GM10248 (cell line): ENCODE measurements around the gene LHX5.
"Not testable (repeated sequence)": the region's sequence is repeated elsewhere in the genome, so short reads cannot be mapped to it uniquely, and the experiment has no call there.

Experiments used
- CTCF ChIA-PET: fragments of 300-600 bp; sonication (Branson Sonifier 250); formaldehyde crosslinking; extraction: SDS; loops from one replicate; lab custom pipeline; 2021; ENCODE audit warnings: antibody characterized with exemption; lab: Yijun Ruan, JAX
- POLR2A ChIA-PET: fragments of 350-650 bp; sonication (Branson Sonifier 250); formaldehyde crosslinking; extraction: SDS; loops from one replicate; lab custom pipeline; 2020; ENCODE audit warnings: antibody characterized with exemption; lab: Yijun Ruan, JAX
- DNase-seq: peaks from one replicate; pipeline ENCODE4 v3.0.0; 2012; ENCODE audit errors: extremely low spot score
- TF ChIP-seq, protein P1 (sequence below): IDR thresholded peaks from 2 replicates; pipeline ENCODE4 v1.5.1; 2012; ENCODE audit warnings: mild to moderate bottlenecking, low read depth; ENCODE audit errors: extremely low read depth, missing control alignments, control extremely low read depth

The LHX5 gene

DNA sequence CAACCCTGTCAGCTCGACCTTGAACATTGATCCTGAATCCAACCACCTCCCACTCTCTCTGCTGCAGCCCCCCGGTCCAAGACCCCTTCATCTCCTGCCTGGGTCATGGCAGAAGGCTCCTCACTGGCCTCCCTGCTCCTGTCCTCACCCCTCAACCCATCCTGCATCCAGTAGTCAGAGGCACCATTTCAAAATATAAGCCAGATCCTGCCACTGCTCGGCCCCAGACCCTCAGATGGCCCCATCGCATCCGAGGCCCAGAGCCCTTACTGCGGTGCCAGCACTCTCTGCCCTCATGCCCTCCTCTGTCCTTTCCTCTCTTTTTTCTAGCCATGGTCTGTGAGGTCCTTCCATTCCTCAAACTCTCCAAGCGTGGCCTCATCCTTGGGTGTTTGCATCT, 34.3 kb upstream of the LHX5 start:
- DNase-seq, result no peak
- ChIA-PET POLR2A (no interaction called here), CTCF (no interaction called here)
- TF ChIP-seq, protein P1, sequence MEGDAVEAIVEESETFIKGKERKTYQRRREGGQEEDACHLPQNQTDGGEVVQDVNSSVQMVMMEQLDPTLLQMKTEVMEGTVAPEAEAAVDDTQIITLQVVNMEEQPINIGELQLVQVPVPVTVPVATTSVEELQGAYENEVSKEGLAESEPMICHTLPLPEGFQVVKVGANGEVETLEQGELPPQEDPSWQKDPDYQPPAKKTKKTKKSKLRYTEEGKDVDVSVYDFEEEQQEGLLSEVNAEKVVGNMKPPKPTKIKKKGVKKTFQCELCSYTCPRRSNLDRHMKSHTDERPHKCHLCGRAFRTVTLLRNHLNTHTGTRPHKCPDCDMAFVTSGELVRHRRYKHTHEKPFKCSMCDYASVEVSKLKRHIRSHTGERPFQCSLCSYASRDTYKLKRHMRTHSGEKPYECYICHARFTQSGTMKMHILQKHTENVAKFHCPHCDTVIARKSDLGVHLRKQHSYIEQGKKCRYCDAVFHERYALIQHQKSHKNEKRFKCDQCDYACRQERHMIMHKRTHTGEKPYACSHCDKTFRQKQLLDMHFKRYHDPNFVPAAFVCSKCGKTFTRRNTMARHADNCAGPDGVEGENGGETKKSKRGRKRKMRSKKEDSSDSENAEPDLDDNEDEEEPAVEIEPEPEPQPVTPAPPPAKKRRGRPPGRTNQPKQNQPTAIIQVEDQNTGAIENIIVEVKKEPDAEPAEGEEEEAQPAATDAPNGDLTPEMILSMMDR, result no peak

DNA sequence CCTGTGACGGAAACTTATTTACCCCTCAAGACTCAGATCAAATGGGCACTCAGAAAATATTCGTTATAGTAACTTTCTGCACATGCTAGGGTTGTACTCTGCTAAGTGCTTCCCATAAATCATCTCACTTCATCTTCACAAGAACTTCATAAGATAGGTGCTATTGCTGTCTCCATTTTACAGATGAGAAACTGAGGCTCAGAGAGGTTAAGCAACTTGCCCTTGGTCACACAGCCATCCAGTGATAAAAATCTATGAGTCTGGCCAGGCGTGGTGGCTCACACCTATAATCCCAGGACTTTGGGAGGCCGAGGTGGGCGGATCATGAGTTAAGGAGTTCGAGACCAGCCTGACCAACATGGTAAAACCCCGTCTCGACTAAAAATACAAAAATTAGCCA, 33.2 kb upstream of the LHX5 start:
- ChIA-PET POLR2A (no interaction called here), CTCF (no interaction called here)
- DNase-seq, result no peak
- TF ChIP-seq, protein P1, result no peak

DNA sequence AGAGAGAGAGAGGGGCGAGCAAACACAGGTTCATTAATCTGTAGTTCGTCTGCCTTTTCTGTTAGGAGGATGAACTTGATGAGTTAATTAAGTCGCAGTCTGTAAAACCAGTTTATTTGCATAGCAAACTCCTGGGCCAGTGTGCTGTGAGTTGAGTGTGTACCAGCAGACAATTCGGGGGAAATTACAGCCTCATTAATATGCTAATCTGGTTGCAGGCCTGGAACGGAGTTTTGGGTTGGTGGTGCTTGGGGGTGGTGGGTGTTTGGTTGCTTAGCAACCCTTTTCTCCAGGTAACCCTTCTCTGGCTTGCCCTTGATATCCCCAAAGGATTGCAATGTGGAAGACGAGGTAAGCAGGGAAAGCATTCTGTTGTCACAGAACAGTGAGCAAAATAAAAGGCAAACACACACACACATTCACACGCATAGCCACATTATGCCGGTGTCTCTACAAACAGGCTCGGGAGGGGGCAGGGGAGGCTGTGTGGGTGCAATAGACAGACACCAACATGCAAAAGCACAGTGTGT, 29.2 kb upstream of the LHX5 start:
- CTCF ChIA-PET, result no interaction called here
- POLR2A ChIA-PET, result no interaction called here
- TF ChIP-seq, protein P1, result no peak
- no peak for DNase-seq

DNA sequence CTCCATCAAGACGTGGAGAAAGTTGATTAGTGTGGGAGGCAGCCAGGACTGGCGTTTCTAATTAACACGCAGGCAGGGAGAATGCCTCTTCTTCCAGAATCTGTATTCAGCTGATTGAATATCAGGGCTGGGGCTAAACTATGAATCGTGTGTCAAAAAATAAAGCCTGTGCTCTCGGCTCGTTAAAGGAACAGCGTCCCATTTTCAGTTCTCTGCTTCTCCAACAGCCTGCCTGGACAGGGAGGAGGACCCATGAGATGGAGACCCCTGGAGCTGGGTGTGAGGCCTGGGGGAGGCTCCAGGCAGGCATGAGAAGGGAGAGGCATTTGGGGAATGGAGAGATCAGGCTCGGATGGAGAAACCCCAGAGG, 28.6 kb upstream of the LHX5 start:
- TF ChIP-seq, protein P1, result no peak
- DNase-seq, result no peak
- ChIA-PET CTCF (no interaction called here), POLR2A (no interaction called here)

DNA sequence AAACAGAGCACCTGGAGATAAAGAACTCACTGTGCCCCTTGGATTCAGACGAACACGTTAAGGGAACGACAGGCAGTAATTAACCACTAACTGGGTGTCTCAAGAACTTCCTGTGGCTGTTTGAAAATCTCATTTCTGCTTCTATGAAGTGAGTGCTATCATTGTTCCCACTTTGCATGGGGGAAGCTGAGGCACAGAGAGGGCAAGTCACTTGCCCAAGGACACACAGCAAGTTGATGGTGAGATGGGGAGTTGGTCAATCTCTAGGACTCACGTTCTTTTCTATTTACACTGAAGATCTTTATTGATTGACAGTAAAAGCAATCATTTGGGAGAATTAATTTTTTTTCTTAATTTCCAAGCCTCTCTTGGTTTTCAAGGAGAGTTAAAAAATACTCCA, 26.8 kb upstream of the LHX5 start:
- ChIA-PET CTCF (no interaction called here), POLR2A (no interaction called here)
- TF ChIP-seq, protein P1, result no peak
- DNase-seq, result no peak

DNA sequence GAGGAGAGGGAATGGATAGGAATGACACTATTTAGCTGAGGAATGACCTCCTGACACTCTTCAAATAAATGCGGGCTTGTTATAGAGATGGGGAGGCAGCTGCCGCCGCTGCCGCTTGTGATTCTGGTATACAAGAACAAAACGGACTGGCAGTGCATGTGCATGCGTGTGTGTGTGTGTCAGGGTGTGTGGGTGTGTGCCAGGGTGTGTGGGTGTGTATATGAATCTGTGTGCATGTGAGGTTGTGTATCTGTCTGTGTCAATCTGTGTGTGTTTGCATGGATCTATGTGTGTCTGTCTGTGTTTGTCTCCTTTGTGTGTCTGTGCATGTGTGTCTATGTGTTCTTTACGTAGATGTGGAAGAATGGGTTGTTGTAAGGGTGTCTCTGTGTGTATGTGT, 26.0 kb upstream of the LHX5 start:
- ChIA-PET POLR2A (no interaction called here), CTCF (no interaction called here)
- TF ChIP-seq, protein P1, result no peak
- DNase-seq, result no peak

DNA sequence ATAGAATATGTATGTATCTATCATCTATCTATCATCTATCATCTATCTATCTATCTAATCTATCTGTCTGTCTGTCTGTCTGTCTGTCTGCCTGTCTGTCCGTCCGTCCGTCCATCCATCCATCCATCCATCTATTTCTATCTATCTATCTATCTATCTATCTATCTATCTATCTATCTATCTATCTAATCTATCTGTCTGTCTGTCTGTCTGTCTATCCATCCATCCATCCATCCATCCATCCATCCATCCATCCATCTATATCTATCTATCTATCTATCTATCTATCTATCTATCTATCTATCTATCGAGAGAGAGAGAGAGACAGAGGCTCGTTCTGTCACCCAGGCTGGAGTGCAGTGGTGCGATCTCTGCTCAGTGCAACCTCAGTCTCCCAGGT, 24.3 kb upstream of the LHX5 start:
- DNase-seq, POLR2A ChIA-PET, CTCF ChIA-PET: not testable (repeated sequence)
